NCI-H1048 (cell line): ENCODE results near the gene KRT4.
"Not testable (repeated sequence)": the region's sequence is repeated elsewhere in the genome, so short reads cannot be mapped to it uniquely, and the experiment has no call there.

ENCODE experiments used
- DNase-seq: peaks from one replicate; lab custom pipeline; 2025; lab: John Stamatoyannopoulos, UW

The KRT4 gene

DNA sequence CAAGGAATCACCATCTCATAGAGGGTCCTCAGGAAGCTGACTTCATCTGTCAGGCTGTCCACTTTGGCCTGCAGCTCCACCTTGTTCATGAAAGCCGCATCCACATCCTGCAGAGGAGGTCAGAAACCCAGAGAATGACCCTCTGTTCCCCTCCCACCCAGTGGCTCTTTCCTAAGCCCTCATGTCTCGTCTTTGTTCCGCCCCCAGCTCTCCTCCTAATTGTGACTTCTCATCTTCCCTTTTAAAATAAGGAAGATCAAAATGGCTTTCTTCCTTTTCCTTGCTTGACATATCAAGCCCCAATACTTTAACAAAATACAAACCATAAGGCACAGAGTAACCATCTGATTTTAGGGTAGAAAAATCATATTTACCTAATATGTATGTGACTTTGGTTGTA is 41.1 kb downstream of the KRT4 start:
- DNase-seq = no peak

DNA sequence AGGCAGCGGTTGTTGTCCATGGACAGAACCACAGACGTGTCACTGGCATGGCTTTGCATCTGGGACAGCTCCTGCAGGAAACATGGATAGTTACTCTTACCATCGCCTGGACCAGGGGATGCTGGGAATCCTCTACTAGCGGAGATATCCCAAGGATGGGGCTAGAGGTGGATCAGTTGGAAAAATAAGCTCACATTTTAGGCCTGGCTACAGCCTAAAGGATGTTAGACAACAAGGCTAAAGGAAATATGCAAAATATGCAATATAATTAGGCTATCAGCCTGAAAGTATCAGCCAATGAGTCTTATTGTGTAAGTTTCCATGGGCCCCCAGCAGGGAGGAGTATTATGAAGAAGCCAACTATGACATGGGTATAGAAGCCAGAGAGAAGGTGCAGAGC is 41.7 kb downstream of the KRT4 start:
- no peak for DNase-seq

DNA sequence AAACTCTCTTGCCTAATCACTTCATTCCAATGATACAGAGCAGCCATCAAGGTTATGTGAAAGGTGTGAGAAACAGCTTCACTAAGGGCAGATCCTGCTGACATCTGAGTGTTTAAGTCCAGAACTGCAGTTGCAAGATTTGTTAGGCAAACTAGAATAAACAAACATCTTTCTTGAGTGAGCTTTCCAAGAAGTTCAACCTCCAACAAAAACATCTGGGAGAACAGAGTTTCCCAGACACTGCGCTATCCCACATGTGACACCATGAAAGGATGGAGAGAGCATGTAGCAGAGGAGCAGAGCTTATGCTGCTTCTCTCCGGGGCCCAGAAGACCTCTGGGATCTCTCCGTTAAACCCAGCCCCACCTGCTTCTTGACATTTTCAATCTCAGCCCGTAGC is 42.4 kb downstream of the KRT4 start:
- DNase-seq = no peak

DNA sequence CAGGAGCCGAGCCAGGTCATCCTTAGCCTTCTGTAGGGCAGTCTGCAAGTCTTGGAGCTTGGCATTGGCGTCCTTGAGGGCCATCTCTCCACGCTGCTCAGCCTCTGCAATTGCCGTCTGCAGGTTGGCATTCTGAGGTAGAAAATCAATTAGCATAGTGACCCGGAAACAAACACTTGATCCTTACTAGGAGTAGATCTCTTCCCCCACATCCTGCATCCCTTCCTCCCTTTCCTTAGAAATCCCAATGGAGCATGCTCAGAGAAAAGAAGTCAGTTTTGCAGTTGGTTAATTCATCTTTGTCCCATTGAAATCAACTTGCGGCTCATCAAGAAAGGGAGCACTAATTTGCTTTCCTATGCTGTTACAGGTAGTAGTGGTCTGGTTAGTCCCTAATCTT is 42.8 kb downstream of the KRT4 start:
- DNase-seq = no peak

DNA sequence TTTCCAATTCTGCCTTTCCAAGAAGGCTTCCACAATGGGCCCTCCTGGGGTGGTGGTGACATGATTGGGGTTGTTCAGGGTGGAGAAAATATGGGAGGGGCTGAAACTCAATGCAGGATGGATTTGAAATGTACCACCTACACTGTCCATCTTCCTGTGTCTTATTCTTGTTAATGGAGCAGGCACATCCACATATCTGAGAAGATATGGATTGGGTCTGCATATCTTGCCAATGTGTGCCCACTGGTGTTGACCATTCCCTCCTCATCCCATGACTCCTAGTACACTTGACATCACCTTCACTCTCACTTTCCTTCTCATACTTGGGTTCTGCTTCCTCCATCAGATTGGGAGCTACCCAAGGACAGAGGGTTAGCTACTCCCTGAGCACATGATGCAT is 44.0 kb downstream of the KRT4 start:
- no peak for DNase-seq

DNA sequence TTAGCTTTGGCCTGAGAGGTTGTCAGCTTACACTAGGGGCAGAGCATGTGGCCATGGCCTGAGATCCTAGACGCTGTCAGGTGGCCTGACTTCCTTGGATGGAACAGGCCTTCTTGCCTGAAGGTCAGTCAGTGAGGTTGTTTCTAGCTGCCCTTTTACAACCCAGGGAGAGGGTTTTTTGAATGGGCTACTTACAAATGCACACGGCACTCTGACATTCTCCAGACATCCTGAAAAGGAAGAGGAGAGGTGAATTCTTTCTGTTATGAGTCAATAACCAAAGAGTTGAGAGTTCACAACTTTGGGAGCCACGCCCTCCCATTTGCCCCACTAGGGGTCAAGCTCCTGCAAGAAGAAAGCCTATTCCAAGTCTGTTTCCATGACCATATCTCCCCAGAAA is 44.6 kb downstream of the KRT4 start:
- DNase-seq = no peak

DNA sequence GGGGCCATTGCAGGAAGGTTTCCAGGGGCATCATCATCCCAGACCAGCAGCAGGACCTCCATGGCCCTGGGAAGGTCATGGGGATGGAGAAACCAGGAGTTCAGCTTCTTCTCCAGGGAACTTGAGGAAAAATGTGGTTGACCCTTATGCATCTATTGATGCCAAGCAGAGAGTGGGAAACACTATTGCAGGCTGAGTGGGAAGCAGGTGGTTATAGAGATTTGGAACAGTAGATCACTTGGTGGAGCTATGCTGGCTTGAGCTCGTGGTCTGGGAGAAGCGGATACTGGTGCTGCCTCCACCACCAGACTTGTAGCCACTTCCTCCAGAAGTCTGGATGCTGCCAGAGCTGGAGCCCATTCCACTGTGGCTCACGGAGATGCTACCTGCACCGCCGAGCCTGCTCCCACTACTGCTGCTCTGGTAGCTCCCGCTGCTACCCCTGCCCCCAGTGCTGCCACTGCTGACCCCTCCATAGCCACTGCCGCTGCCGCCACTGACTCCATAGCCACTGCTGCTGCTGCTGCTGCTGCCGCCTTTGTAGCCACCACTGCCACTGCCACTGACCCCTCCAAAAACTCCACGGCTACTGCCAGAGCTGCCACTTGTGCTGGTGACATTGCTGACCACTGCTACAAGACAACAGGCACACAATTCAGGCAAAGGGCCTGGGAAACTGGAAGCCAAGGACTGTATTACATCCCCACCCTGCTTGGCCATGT is 45.3 kb downstream of the KRT4 start:
- DNase-seq = no peak

DNA sequence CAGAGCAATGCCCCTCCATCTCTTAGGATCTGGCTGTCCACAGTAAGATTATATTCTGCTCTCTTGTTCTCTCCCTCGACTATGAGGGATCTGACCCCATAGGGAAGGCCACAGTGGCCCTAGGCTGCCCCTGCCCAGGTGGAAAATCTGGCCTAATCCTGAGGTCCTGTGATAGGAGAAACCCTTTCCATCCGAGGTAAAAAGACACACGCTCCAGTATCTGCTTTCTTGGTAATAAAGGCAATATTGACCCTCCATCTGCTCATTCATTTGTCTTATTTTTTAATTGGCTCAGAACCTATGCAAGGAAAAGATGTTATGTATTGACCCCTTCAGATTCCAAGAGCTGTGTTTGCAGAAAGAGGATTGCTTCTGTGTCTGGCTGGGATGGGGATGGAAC is 46.5 kb downstream of the KRT4 start:
- DNase-seq = no peak

DNA sequence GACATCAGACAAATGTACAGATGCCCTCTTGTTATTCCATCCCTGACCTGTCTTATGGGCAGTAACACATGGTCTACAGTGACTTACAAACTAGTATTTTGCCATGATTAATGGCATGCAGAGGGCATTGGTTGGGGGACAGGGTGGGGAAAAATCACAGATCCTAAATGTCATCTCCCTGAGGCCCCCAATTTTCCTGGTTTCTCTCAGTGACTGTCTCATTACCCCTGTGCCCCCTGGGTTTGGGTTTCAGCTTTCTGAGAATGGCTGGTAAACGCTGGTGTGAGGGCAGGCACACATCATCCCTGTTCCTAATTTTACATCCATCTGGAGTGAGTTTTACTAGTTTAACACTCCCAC is 46.9 kb downstream of the KRT4 start:
- DNase-seq = no peak

DNA sequence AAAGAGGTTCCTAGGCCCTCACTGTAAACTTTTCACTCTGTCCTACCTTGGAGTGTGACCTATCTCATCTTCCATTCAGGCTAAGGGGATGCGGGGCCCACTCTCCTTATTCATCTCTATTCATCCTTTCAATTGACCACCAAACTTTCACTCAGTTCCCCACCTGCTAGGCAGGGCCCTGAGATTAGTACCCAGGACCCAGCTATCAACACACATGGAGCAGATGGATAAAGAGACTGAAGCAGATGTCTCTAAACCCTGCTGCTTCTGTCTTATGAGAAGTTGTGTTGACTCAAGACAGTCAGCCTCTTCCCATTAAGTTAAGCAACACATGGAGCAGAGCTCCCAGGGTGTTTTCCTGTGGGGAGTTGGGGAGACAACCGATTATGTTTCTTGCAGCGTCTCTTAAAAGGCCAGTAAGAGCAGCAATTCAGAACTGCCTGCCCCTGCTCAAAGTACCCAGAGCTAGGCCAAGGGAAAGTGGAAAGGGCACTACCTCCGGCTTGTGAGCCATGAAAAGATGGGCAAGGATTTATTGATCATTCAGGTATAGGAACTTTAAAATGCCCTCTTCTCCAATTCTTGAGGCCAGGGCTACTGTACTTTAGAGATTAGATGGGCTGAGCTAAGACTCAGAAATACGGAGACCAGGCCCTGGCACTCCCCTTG is 47.4 kb downstream of the KRT4 start:
- no peak for DNase-seq

DNA sequence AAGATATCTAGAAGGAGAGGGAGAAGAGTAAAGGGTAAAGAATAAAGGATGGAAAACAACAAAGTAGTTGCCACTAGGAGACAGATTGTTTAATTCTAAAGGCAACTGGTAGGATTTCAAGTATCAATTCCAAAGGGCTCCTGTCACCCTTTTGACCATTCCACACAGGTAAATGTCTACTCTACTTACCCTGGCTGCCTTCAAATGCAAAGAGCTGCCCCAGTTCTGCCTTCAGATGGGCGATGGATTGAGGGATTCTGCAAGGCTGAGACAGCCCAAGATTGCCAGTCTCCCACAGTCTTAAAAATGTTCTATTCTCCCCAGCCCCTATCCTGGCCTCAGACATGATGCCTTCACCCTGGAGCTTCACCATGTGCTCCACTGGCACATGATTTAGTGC is 48.2 kb downstream of the KRT4 start:
- DNase-seq = no peak

DNA sequence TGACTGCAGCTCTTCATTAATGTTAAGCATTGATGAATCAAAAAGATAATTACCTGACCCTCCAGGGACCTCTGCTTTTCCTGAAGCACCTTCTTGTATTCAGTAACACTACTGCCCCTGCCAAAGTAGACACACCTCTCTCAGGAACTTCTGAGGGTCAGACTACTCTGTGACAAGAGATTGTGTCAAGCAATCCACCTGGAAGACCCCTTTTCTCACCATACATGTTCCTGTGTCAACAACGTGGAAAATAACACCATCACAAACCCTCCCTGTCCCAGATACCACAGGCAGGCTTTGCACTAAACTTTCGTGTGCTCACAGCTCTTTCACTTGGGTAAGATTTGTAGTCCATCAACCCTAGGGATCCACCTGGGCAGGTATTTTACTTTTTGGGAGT is 49.9 kb downstream of the KRT4 start:
- no peak for DNase-seq

DNA sequence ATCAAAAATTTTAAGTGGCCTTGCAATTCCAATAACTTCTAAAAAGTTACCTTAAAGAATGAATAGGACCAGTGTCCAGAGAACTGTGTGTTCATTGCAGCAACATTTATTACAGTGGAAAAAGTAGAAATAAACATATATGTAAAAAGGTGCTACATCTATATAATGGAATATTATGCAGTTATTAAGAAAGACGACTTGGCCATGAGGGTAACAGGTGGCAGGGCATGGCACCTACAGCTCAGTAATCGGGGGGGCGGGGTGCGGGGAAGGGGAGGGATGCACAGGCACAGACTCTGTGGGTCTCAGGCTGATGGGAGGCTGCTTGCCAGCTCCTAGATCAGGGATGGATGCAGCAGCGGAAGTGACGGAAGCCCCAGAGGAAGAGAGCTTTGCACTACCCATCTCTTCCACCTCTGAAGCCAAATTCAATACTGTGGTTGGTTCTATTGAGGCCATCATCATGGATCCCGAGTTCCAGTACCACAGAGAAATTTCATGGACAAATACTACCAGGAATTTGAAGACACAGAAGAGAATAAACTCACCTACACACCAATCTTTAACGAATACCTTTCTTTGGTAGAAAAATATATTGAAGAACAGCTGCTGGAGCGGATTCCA is 50.8 kb downstream of the KRT4 start:
- no peak for DNase-seq

DNA sequence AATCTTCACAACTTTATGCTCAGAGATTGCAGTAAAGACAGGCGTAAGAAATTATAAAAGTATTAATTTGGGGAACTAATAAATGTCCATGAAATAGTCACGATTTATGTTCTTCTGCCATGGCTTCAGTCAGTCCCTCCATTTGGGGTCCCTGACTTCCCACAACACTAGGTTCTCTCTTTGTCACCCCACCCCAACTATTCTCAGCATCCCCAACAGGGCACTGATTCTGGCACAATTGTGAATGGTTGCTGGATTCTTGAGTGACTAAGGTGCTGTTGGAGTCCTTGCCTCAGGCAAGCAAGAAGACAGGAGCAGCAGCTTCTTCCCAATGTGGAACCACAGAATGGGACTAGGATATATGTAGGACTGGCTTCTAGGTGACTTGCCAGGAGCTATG is 52.1 kb downstream of the KRT4 start:
- DNase-seq = no peak

DNA sequence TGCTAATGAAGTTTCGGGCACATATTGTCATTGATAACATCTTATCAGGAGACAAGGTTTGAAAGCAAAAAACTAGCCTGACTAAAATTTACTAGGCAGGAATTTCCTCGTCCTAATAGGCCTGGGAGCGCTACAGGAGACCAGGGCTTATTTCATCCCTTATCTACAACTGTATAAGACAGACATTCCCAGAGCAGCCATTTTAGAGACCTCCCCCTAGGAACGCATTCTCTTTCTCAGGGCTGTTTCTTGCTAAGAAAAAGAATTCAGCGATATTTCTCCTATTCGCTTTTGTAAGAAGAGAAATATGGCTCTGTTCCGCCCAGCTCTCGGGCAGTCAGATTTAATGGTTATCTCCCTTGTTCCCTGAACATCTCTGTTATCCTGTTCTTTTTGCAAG is 52.7 kb downstream of the KRT4 start:
- not testable (repeated sequence) for DNase-seq

DNA sequence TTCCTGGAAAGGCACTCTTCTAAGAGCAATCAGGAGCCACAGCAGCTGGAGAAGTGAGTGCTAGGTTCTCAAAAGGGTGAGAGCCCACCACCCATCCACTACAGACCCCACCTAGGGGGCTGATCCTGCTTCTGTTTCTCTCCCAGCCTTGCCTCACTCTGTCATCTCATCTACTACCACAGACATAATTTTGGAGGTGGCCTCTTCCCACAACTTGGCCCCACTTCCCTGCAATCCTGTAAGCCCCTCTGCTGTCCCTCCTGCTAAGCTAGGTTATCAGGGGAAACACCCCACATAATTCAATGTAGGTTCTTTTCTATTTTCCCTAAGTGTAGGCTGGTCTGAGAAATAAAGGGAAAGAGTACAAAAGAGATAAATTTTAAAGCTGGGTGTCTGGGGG is 53.3 kb downstream of the KRT4 start:
- no peak for DNase-seq

DNA sequence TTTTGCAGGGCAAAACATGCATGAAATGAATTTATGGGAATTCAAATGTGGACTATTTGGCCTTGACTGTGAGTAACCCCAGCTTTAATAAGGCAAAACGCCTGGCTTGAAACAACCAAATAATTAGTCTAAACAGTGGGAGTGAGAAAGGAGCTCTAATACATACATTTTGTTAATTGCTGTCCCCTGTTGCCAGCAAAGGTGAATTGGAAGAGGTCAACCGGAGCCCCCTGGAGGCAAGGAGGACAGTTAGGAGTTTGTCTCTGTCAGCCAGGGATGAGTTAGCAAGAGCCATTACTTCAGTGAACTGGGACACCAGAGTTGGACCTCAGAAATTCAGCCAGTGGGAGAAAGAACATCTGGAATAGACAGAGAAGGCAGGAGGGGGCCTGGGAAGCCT is 54.2 kb downstream of the KRT4 start:
- DNase-seq = no peak

DNA sequence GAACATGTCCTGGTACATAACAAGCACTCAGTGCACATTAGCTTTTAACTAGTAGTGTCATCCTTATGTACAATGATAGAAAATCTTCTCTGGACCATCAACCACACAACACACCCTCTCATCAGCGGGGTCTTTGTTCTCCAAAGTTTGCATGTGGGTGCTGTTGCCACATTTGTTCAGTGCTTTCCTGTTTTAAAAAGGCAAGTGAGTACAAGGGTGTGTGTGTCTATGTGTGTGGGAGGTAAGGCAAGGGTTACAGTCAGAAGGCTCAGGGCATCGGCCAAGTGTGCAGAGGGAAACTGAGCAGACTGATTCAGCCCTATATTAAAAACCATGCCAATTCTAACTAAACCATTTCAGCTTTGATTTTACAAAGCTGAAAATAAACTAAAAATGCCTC is 54.7 kb downstream of the KRT4 start:
- DNase-seq = no peak

DNA sequence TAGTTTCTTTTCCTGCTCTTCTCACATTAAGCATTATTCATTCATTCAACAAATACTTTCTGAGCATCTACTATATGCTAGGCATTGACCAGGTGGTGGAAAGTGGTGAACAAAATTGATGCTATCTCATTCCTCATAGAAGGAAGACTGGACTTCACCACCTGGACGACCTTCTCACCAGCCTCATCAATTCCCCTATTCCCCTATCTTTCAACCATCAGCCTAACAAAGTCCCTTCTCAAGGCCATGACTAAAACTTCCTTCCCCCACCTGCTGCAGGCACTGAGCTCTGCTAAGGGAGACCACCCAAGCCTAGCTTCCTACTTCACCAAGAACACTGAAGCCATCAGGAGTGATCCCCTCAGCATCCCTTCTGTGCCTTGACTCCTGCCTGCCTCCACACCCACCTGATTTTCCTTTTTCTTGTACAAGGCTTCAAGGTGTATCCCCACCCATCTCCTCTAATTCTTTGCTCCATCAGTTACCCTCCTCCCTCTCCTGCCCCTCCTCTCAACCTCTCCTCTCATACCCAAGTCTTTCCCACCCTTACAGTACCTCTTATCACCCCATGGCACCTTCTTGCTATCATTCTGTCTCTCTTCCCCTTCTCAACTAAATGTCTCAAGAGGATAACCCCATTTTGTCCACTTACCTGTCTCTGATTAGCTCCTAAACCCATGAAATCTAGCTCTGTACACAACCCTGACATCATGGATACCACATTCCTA is 56.3 kb downstream of the KRT4 start:
- DNase-seq = no peak
